ENCODE results near the gene PPID. TPM values are rescaled to one million over a fixed set of nuclear protein-coding genes. Genes with fewer than 3 reads are reported as not detected.

Gene PPID
- total and polyA plus RNA-seq, 9 of the 15 experiments (the other 6 are each of a cell fraction or from before 2014, with no cell fraction given), result 46.5 to 160 (median 98.6) TPM

DNA sequence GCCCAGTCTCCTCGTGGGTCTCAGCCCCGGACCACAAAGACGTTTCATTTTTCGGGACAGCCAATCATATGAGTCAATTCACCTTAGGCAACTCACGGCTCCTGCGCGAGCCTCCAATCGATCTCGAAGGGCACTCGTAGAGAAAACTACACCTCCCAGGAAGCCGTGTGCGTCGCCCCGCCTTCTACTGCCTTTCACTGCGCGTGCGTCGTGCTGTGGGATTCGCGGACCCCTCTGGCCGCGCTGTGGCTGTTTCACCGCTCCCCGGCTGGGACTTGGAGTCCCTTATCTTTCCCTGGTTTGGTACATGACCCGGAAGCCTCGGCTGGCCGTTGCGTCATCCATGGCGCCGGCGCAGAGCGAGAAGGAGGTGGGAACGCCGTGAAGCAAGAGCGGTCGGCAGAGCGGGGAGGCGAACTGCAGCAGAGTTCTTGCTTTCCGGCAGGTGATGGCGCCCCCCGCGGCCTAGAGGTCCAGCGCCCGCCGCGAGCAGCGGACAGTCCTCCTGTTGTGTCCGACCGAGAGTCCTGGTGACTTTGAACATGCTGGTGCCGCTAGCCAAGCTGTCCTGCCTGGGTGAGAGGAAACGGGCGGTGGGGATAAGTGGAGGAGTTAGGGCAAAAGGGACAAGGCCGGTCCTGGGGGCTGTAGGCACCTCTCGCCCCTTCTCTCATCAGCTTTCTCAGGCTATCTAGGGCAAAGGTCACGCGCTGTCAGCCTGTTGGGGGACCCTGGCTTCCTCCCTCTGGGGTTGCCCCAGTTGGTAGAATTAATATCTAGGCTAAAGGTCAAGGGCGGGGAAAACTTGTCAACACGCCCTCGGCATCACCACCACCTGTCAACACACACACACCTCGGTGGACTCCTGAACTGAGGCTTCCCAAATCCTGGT lies 51.0 kb downstream of the PPID start, which contains the start of gene ETFDH (continued):
- TF ChIP-seq CBX2 (IDR thresholded peaks at IDR 0.05; ENCODE audit: insufficient read depth, low read length, poor library complexity, severe bottlenecking) (no peak), U2AF2 (optimal IDR thresholded peaks at IDR 0.05; ENCODE audit: low read depth, low read length) (no peak), USF1 (CRISPR knock-in tag; IDR thresholded peaks at IDR 0.05) (no peak; the same call in 1 of the 2 replicates), ZNF696 (CRISPR knock-in tag; conservative IDR thresholded peaks at IDR 0.05) (no peak), ZNF583 (CRISPR knock-in tag; IDR thresholded peaks at IDR 0.05) (0 out of 2 replicates have a peak, but pooled peaks have one; percentile 19), ZMIZ1 (IDR thresholded peaks at IDR 0.05; ENCODE audit: low read depth in 2 of 2, low read length in 2 of 2) (0 out of 4 replicates have a peak, but pooled peaks of 1 of the 2 experiments have one; percentile 22), WHSC1 (IDR thresholded peaks at IDR 0.05; ENCODE audit: low read length) (no peak), HMG20B (CRISPR knock-in tag; IDR thresholded peaks at IDR 0.05) (no peak), SAFB (IDR thresholded peaks at IDR 0.05; ENCODE audit: borderline replicate concordance, low read depth, low read length) (no peak), MECOM (CRISPR knock-in tag; IDR thresholded peaks at IDR 0.05) (no peak), HMG20A (CRISPR knock-in tag; conservative IDR thresholded peaks at IDR 0.05) (no peak), ZNF76 (CRISPR knock-in tag; IDR thresholded peaks at IDR 0.05; ENCODE audit: borderline replicate concordance) (0 out of 2 replicates have a peak, but pooled peaks have one; percentile 24), FOXM1 (IDR thresholded peaks at IDR 0.05; ENCODE audit: low read depth) (peak; percentile 22; the same call in 1 of the 2 replicates), FOXM1 (CRISPR knock-in tag; IDR thresholded peaks at IDR 0.05; ENCODE audit: low read depth) (no peak), POLR2H (tag; IDR thresholded peaks at IDR 0.05; ENCODE audit: low read depth) (no peak)
- TF ChIP-seq, protein P1, sequence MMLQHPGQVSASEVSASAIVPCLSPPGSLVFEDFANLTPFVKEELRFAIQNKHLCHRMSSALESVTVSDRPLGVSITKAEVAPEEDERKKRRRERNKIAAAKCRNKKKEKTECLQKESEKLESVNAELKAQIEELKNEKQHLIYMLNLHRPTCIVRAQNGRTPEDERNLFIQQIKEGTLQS (IDR thresholded peaks at IDR 0.05), result peak; percentile 100
- TF ChIP-seq, protein P1 (CRISPR knock-in tag; conservative IDR thresholded peaks at IDR 0.05), result peak; percentile 100
- TF ChIP-seq, protein P2, sequence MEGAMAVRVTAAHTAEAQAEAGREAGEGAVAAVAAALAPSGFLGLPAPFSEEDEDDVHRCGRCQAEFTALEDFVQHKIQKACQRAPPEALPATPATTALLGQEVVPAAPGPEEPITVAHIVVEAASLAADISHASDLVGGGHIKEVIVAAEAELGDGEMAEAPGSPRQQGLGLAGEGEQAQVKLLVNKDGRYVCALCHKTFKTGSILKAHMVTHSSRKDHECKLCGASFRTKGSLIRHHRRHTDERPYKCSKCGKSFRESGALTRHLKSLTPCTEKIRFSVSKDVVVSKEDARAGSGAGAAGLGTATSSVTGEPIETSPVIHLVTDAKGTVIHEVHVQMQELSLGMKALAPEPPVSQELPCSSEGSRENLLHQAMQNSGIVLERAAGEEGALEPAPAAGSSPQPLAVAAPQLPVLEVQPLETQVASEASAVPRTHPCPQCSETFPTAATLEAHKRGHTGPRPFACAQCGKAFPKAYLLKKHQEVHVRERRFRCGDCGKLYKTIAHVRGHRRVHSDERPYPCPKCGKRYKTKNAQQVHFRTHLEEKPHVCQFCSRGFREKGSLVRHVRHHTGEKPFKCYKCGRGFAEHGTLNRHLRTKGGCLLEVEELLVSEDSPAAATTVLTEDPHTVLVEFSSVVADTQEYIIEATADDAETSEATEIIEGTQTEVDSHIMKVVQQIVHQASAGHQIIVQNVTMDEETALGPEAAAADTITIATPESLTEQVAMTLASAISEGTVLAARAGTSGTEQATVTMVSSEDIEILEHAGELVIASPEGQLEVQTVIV (CRISPR knock-in tag; IDR thresholded peaks at IDR 0.05; ENCODE audit: borderline replicate concordance), result peak; percentile 95
